Right ventricle myocardium inferior (tissue), 1 donor: ENCODE results near the gene TMED9. TPM values are rescaled to one million over a fixed set of nuclear protein-coding genes. Genes with fewer than 3 reads are reported as not detected.
"Not testable (repeated sequence)": the region's sequence is repeated elsewhere in the genome, so short reads cannot be mapped to it uniquely, and the experiment has no call there.

ENCODE experiments used
- ATAC-seq: fragments of 200-7000 bp; cut with Tn5 transposase; one replicate; pipeline ENCODE4 v1.9.1; 2020; ENCODE audit warnings: mild to moderate bottlenecking, moderate library complexity
- DNase-seq: peaks from one replicate; pipeline ENCODE4 v3.0.0; 2021; ENCODE audit errors: missing footprints
- intact Hi-C: fragments of 100-400 bp; cut with DNase I; formaldehyde crosslinking; loops from one replicate; pipeline ENCODE4 v1.11.0; 2022
- long read RNA-seq: library from polyadenylated mRNA; unstranded; transcript quantifications from one replicate; pipeline ENCODE4 v2.0.0, GENCODE V29; 2021
- total RNA-seq: library from RNA; stranded (reverse); fragmentation: NEBNext Ultra II Directional; extraction: Animal tissue kit (Norgen Biotek cat#: 25700); gene quantifications from one replicate; pipeline ENCODE4 v1.2.1, GENCODE V29; 2021
- donor health status: DM: no; HTN: yes; CAD: no; lungs with severe emphysema.

The TMED9 gene
- total RNA-seq = 75.3 TPM
- long read RNA-seq, transcript TMED9-201 (5 exons, 1,473 nt) = major isoform, 13 of 16 reads
- long read RNA-seq, partial matches to known transcripts = 2 of 16 reads
- long read RNA-seq, other reads (novel, unspliced or antisense) = 1 of 16 reads

DNA sequence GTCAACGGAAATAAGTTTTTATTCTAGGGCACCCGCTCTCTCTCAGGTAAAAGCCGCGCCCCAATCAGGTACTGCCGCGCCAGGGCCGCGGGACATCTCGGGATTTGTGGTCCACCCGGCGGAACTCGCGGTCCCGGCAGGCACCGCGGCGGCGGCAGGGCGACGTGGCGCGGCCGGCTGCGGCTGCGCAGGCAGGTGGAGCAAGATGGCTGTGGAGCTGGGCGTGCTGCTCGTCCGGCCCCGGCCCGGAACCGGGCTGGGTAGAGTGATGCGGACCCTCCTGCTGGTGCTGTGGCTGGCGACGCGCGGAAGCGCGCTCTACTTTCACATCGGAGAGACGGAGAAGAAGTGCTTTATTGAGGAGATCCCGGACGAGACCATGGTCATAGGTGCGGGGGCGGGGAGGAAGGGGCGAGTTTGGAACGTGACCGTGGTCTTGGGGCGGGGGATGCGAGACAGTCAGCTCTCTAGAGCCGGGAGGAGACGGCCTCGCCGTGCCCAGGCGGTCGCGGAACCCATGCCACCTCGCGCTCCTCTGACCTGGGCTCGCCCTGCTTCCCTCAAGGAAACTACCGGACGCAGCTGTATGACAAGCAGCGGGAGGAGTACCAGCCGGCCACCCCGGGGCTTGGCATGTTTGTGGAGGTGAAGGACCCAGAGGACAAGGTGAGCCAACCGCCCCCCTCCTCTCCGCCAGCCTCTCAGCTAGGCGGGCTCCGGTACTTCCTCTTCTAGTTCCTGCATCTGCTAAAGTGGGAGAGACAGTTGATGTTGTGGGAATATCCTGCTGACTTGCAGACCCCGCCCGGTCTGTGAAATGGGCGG, at the start of gene TMED9:
Gene TMED9 (plus strand): TSS at position 194 of the 825 bp plus-strand sequence. CDS start 12 bp downstream, at position 206.
- intact Hi-C loops = loop anchor here (1.0 to 5.0 kb wide), 2 partner anchors 8 to 35 kb away; partner anchors contain the start of gene B4GALT7
- DNase-seq = peak; percentile 94
- peak; percentile 97 for ATAC-seq

DNA sequence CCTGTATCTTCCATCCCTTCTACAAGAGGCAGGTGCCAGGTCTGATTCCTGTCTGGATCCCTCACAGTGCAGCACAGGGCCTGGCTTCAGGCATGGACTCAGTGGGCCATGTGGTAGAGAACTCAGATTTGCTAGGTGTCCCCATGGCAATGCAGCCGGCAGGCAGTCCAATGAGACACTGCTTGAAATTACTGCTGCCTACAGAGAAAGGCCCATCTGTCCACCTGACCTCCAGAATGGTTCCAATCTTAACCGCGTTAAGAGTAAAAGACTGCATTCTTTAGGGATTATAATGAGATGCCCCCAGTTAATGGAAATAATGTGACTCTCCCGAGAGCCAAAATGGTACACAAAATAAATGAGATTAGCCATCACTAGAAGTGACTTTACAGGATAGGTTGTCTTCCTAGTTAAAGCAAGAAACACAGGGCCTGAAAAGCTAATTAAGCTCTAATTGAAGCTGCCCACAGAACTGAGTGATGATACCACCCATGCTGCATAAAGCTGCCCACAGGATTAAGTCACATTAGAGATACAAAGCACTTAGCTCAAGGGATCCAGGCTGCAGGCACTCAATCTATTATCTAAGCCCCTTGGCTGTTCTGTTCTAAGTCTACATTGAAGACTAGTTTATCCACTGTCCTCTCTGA, 49.1 kb upstream of the TMED9 start:
- intact Hi-C loops = no loop called here
- no peak for ATAC-seq
- no peak for DNase-seq

GRCh38 chr5:177545487-177546257, 46.3 kb upstream of the TMED9 start:
- intact Hi-C loops = no loop called here
- DNase-seq = no peak
- peak; percentile 80 for ATAC-seq

DNA sequence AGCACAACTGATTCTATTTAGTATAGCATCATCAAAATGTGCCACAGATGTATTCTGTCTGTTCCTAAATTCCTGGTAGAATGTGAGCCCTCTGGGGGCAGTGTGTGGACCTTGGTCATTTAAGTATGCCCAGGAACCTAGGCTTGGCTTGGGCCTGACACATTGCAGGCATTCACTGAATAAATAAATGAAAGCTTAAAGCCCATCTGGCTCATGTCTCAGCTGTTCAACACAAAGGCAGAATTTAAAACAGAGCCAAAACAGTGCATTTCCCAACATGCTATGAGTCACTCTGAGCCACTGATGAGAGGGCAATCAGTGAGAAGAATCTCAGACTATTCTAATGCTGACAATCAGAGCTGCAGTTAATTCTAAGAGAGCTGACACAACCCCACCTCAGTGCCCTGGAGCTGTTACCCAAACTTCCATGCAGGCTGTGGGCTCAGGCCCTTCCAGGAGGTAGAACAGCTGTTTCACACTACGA, 45.7 kb upstream of the TMED9 start:
- intact Hi-C loops = no loop called here
- DNase-seq (no peak), ATAC-seq (peak; percentile 82)

GRCh38 chr5:177547736-177548135, 44.3 kb upstream of the TMED9 start:
- no peak for DNase-seq
- no peak for ATAC-seq
- intact Hi-C loops = no loop called here

- DNase-seq (no peak), ATAC-seq (no peak)
- intact Hi-C loops = no loop called here
Observed at GRCh38 chr5:177548495-177548894, 43.5 kb upstream of the TMED9 start.

DNA sequence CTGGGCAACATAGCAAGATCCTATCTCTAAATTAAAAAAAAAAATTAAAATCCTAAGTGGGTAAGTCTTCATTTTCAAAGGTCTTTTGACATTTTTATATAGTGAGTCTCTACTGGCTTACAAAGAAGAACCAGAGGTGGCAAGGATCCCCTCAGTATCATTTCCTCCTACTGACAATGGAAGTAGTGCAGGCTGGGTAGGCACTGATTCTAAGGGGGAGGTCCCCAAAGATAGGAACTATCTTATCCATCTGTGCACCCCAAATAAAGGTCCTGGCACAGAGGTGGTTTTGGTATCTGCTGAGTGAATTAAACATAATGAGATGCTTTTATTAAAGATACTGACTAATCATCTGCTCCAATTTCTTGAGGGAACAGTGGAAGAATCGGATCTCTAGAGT, 41.9 kb upstream of the TMED9 start:
- intact Hi-C loops = no loop called here
- ATAC-seq (no peak), DNase-seq (no peak)

DNA sequence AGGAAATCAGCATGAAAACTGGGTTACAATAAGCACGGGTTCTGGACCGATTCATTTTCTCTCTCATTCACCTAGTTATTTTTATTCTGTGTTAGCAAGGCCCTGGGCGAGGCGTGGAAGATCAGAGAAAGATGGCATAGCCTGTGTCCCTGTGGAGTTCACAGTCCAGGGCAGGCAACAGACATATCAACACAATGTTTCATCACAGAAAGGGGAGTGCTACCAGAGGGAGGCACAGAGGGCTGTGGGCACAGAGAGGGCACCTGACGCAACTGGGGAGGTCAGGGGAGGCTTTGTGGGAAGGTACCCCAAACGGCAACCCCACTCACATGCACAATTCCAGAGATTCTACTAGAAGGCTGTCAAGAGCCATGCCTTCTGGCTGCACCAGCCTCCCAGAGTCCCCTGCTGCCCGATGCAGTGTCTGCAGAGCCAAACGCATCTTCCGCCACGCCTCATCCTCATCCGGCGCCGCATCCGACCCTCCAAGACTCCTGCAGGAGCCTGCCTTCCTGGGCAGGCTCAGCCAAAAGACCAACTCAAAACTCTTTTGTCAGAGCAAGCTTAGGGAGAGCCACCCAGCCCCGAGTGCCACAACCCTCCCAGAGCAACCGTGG, 39.1 kb upstream of the TMED9 start:
- DNase-seq = no peak
- intact Hi-C loops = no loop called here
- ATAC-seq = no peak

DNA sequence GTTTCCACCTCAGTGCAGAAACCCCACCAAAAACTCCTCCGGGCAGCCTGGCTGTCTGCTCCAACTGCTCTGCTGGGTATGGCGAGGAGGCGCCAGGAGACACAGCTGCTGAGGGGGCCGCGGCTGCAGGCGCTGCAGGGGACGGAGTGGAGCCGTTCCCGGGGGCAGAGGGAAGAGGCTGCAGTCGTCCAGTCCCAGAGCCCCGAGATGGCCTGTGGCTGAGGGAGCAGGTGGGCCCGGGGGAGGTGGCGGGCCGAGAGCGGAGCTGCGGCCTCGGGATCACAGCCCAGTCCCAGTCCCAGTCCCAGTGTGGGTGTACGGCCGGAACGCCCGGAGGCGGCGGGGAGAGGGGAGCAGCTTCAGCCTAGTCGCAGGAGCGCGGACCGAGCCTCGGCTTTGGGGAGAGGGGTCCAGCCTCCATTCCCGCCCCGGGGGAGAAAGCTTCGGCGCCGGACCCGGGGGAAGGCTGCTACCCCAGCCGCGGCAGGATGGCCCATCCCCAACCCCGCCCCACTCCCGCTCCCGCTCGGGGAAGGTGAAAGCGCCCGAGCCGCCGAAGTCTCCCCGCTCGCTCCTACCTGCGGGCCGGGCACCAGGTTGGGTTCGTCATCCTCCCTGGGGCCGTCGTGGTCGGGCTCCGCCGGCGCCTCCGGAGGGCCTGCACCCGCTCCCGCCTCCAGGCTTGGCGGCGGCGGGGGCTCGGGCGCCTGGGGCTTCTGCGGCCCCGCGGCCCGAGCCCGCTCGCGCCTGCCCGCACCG, 38.2 kb upstream of the TMED9 start:
- ATAC-seq = peak; percentile 23
- intact Hi-C loops = loop anchor here (2.0 kb wide), 1 partner anchor 37 kb away; the partner anchor contains the start of gene DDX41

DNA sequence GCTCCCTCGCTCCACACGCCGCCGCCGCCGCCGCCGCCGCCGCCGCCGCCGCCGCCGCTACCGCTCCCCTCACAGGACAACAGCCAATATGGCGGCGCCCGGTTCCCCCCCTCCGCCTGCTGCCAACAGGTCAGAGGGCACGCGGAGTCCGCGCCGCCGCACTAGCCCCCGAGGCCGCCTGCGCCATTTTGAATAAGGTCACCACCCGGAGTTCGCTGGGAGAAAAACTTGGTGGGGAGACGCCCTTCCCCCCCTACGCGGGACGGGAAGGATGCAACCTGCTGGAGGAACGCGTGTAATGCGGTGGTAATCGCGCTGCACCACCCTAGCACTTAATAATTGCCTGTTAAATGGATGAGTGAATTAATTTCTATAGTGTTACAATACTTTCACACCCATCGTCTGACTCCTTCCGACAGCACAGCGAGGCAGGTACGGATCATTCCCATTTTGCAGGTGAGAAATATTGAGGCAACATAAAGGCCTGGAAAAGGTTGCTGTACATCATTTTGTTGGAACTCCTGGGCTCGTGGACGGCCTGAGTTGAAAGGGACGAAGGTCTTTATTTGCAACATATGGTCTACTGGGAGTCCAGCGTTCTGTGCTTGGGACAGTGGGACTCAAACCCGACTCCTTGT, 37.4 kb upstream of the TMED9 start, which contains the start of gene FAM193B:
Gene FAM193B (minus strand): TSS at position 90 of the 638 bp plus-strand sequence. CDS start 105 bp downstream, outside the sequence.
- intact Hi-C loops = loop anchor here (2.0 to 5.0 kb wide), 2 partner anchors 38 kb away; partner anchors contain the start of genes DDX41 and TMED9
- DNase-seq (peak; percentile 97), ATAC-seq (peak; percentile 96)

More for the DNA sequence above, 38.2 kb upstream of the TMED9 start:
- peak; percentile 72 for DNase-seq

- DNase-seq (no peak), ATAC-seq (no peak)
- intact Hi-C loops = loop anchor here (2.0 to 5.0 kb wide), 2 partner anchors 37 to 38 kb away; partner anchors contain the start of genes DDX41 and TMED9
Observed at GRCh38 chr5:177555228-177555627, 36.8 kb upstream of the TMED9 start.

GRCh38 chr5:177555665-177556064, 36.3 kb upstream of the TMED9 start:
- ATAC-seq = no peak
- intact Hi-C loops = loop anchor here (2.0 to 5.0 kb wide), 2 partner anchors 37 to 39 kb away; partner anchors contain the start of genes DDX41 and TMED9
- no peak for DNase-seq

DNA sequence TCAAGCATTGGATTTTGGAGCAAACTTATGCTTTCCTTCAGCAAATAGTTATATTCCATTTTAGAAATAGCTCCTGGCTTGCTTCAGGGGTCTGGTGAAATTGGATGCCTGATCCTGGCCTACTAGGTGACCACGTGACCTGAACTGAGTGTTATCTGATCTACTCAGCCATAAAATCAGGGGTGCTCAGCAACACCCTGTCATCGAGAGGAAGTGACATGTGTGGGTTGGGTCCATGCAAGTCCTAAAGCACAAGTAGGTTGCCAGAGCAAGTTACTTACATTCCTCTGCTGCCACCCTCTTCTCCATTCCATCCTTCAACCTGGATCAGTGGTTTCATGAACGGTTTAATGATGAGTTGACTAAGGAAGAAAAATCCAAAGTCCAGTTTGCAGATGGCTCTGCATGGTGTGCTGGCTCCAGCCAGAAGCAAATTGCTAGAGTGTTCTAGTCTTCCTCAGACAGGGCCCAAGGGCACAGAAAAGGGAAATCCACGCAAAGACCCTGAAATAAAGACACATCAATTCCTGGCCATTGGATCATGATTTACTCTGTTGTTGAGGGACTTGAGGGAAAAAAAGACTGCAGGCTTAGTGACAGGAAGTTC, 34.9 kb upstream of the TMED9 start:
- intact Hi-C loops = loop anchor here (5.0 kb wide), 1 partner anchor 35 kb away; the partner anchor contains the start of gene TMED9
- no peak for DNase-seq
- no peak for ATAC-seq

DNA sequence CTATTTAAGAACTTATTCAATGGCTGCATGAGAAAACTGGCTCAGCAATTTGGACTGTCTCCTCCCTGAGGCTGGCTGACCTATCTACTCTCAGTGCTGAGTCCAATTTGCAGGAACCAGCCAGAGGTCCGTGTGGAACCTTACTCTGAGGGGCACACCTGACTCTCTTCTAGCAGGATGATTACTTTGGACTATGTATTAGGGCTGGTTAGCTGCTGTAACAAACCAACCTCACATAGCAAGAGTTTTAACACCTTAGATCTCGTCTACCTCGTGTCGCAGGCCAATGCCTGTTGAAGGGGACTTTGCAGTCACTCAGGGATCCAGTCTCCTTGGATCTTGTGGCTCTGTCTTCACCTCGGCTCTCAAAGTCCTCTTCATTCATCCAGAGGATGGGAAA, 34.2 kb upstream of the TMED9 start:
- ATAC-seq (no peak), DNase-seq (no peak)

GRCh38 chr5:177559446-177559941, 32.5 kb upstream of the TMED9 start:
- not testable (repeated sequence) for ATAC-seq

More for the DNA sequence above, 34.2 kb upstream of the TMED9 start:
- intact Hi-C loops = loop anchor here (5.0 kb wide), 1 partner anchor 35 kb away; the partner anchor contains the start of gene TMED9

GRCh38 chr5:177565046-177565445, 27.0 kb upstream of the TMED9 start:
- ATAC-seq (no peak), DNase-seq (no peak)
- intact Hi-C loops = no loop called here

More at GRCh38 chr5:177559446-177559941, 32.5 kb upstream of the TMED9 start:
- intact Hi-C loops = loop anchor here (5.0 kb wide), 1 partner anchor 33 kb away; the partner anchor contains the start of gene TMED9
- not testable (repeated sequence) for DNase-seq
